GM18507 (cell line): ENCODE measurements around the gene RRP12.
"Not testable (repeated sequence)": the region's sequence is repeated elsewhere in the genome, so short reads cannot be mapped to it uniquely, and the experiment has no call there.

Source experiments
- DNase-seq: peaks from one replicate; pipeline ENCODE4 v3.0.0; 2011; ENCODE audit warnings: low read depth; ENCODE audit not compliant: insufficient read length; ENCODE audit errors: extremely low spot score
- FAIRE-seq: peaks from 2 replicates; lab custom pipeline; 2011; peaks lifted over from hg19 to GRCh38; lab: Jason Lieb, UNC

The RRP12 gene

GRCh38 chr10:97400665-97401454 lies at the start of gene RRP12:
Gene RRP12, minus strand, starts transcription at chr10:97401340. Its CDS starts 109 bp downstream, at chr10:97401231.
- FAIRE-seq (peak; percentile 100), DNase-seq (peak; percentile 95)

GRCh38 chr10:97450828-97451227 lies 49.7 kb upstream of the RRP12 start:
- DNase-seq: no peak
- FAIRE-seq: no peak

- FAIRE-seq (peak; percentile 98), DNase-seq (peak; percentile 98)
Observed at GRCh38 chr10:97445722-97446639, 44.8 kb upstream of the RRP12 start, which contains the start of the genes EXOSC1 and ZDHHC16. Gene EXOSC1, minus strand, starts transcription at chr10:97446006. Its CDS starts 21 bp downstream, at chr10:97445985. Gene ZDHHC16, plus strand, starts transcription at chr10:97446175. Its CDS starts 5,501 bp downstream, at chr10:97451676.

- DNase-seq (no peak), FAIRE-seq (no peak)
Observed at GRCh38 chr10:97445357-97445721, 44.2 kb upstream of the RRP12 start.

- no peak for FAIRE-seq
- no peak for DNase-seq
Observed at GRCh38 chr10:97444212-97444611, 43.1 kb upstream of the RRP12 start.

- DNase-seq (no peak), FAIRE-seq (no peak)
Observed at GRCh38 chr10:97442277-97442676, 41.1 kb upstream of the RRP12 start.

GRCh38 chr10:97435211-97435610 lies 34.1 kb upstream of the RRP12 start:
- no peak for DNase-seq
- no peak for FAIRE-seq

- DNase-seq (no peak), FAIRE-seq (no peak)
Observed at GRCh38 chr10:97434557-97434956, 33.4 kb upstream of the RRP12 start.

- DNase-seq (no peak), FAIRE-seq (no peak)
Observed at GRCh38 chr10:97434055-97434454, 32.9 kb upstream of the RRP12 start.

GRCh38 chr10:97428572-97428981 lies 27.4 kb upstream of the RRP12 start:
- DNase-seq: no peak
- FAIRE-seq: no peak

GRCh38 chr10:97427571-97428179 lies 26.5 kb upstream of the RRP12 start:
- FAIRE-seq: peak; percentile 67
- no peak for DNase-seq

GRCh38 chr10:97426776-97427570 lies 25.8 kb upstream of the RRP12 start:
- DNase-seq (no peak), FAIRE-seq (no peak)

GRCh38 chr10:97425964-97426775 lies 25.0 kb upstream of the RRP12 start, which contains the start of gene PGAM1:
Gene PGAM1, plus strand, starts transcription at chr10:97426191. Its CDS starts 117 bp downstream, at chr10:97426308.
- peak; percentile 96 for FAIRE-seq

GRCh38 chr10:97423757-97424098 lies 22.6 kb upstream of the RRP12 start:
- not testable (repeated sequence) for DNase-seq, FAIRE-seq

More at GRCh38 chr10:97425964-97426775, 25.0 kb upstream of the RRP12 start, which contains the start of gene PGAM1:
- peak; percentile 99 for DNase-seq

GRCh38 chr10:97416565-97416964 lies 15.4 kb upstream of the RRP12 start:
- FAIRE-seq (no peak), DNase-seq (no peak)

- peak; percentile 31 for FAIRE-seq
Observed at GRCh38 chr10:97412891-97413304, 11.8 kb upstream of the RRP12 start.

GRCh38 chr10:97411406-97411805 lies 10.3 kb upstream of the RRP12 start:
- FAIRE-seq (no peak), DNase-seq (no peak)

More at GRCh38 chr10:97412891-97413304, 11.8 kb upstream of the RRP12 start:
- DNase-seq: no peak

GRCh38 chr10:97408496-97408992 lies 7.4 kb upstream of the RRP12 start:
- FAIRE-seq (no peak), DNase-seq (no peak)
